ENCODE data around the gene RASGRP3. TPM values are rescaled to one million over a fixed set of nuclear protein-coding genes. Genes with fewer than 3 reads are reported as not detected.

Gene RASGRP3
- total RNA-seq, 1 donor from 2014 or later, result 0.94 TPM

DNA sequence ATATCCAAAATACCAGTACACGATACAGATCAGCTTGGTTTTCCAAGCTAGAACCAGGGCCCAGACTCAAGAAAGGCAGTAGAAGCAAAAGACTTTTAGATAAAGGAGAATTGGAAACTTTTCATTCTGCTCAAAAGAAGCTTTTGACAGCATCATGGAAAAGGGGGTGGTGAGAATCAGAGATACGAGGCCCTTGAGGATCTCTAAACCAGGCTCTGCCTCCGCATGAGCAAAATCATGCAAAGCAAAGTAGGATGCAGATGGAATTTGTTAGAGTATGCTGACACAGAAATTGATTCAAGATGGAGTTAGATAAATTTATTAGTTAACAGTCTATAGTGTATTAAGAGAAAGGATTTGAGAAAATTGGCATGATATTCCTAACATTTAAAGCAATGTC is 82.9 kb downstream of the RASGRP3 start:
- TF ChIP-seq CTCF (conservative IDR thresholded peaks at IDR 0.05), result no peak
- Mint-ChIP-seq H3K36me3 (no peaks in the 10 kb centered on the region), H3K27ac (no peak overlapping the region), H3K4me1 (ENCODE audit: unreplicated experiment) (peaks cover 15% of the 10 kb centered on the region), H3K4me3 (no peak overlapping the region), H3K27me3 (no peaks in the 10 kb centered on the region), H3K9me3 (no peaks in the 10 kb centered on the region)
- no peak for DNase-seq (ENCODE audit: extremely low spot score, unreplicated experiment)

DNA sequence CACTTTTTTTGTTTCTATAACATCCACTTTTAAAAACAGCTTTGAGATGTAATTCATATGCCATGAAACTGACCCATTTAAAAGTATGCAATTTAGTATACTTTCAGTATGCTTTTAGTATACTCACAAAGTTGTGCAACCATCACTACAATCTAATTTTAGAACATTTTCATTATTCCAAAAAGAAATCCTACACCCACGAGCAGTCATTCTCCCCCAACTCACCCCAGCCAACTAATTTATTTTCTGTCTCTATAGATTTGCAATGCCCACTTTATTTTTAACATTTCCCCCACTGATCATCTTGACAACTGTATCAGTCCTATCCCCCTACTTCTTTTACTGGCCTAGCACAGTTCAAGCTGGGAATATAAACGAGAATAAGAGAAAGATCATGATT is 83.6 kb downstream of the RASGRP3 start:
- no peak overlapping the region for H3K27ac Mint-ChIP-seq
- no peaks in the 10 kb centered on the region for H3K9me3 Mint-ChIP-seq
- DNase-seq (ENCODE audit: extremely low spot score, unreplicated experiment), result no peak

GRCh38 chr2:33561872-33562271 is 85.4 kb downstream of the RASGRP3 start:
- H3K27me3 Mint-ChIP-seq, result no peaks in the 10 kb centered on the region
- no peaks in the 10 kb centered on the region for H3K9me3 Mint-ChIP-seq
- no peak for DNase-seq (ENCODE audit: extremely low spot score, unreplicated experiment)
- TF ChIP-seq CTCF (conservative IDR thresholded peaks at IDR 0.05), result no peak
- H3K4me1 Mint-ChIP-seq (ENCODE audit: unreplicated experiment), result peaks cover 7% of the 10 kb centered on the region
- no peak overlapping the region for H3K27ac Mint-ChIP-seq
- no peak overlapping the region for H3K4me3 Mint-ChIP-seq
- H3K36me3 Mint-ChIP-seq, result no peaks in the 10 kb centered on the region

More for the DNA sequence above, 83.6 kb downstream of the RASGRP3 start:
- Mint-ChIP-seq H3K4me3 (no peak overlapping the region), H3K27me3 (no peaks in the 10 kb centered on the region), H3K36me3 (no peaks in the 10 kb centered on the region), H3K4me1 (ENCODE audit: unreplicated experiment) (peaks cover 11% of the 10 kb centered on the region)
- no peak for TF ChIP-seq CTCF (conservative IDR thresholded peaks at IDR 0.05)

- Mint-ChIP-seq H3K9me3 (no peaks in the 10 kb centered on the region), H3K36me3 (no peaks in the 10 kb centered on the region), H3K4me3 (no peak overlapping the region), H3K27me3 (no peaks in the 10 kb centered on the region), H3K4me1 (ENCODE audit: unreplicated experiment) (peaks cover 5% of the 10 kb centered on the region), H3K27ac (no peak overlapping the region)
- DNase-seq (ENCODE audit: extremely low spot score, unreplicated experiment), result no peak
- no peak for TF ChIP-seq CTCF (conservative IDR thresholded peaks at IDR 0.05)
Observed at GRCh38 chr2:33570681-33571080, 94.2 kb downstream of the RASGRP3 start.

DNA sequence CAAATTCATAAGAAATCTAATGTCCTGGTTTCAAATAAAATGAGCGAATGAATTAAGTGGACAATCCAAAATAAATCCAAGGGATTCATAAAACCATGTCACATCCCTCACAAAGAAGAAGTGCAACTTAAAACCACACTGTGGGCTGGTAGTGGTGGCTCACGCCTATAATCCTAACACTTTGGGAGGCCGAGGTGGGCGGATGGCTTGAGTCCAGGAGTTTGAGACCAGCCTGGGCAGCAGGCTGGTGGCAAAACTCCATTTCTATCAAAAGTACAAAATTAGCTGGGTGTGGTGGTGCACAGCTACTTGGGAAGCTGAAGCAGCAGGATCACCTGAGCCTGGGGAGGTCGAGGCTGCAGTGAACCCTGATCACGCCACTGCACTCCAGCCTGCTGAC is 97.2 kb downstream of the RASGRP3 start:
- Mint-ChIP-seq H3K27me3 (no peaks in the 10 kb centered on the region), H3K4me3 (no peak overlapping the region), H3K9me3 (no peaks in the 10 kb centered on the region), H3K27ac (no peak overlapping the region), H3K36me3 (no peaks in the 10 kb centered on the region), H3K4me1 (ENCODE audit: unreplicated experiment) (no peaks in the 10 kb centered on the region)
- TF ChIP-seq CTCF (conservative IDR thresholded peaks at IDR 0.05), result no peak
- no peak for DNase-seq (ENCODE audit: extremely low spot score, unreplicated experiment)

- H3K9me3 Mint-ChIP-seq, result no peaks in the 10 kb centered on the region
- H3K27me3 Mint-ChIP-seq, result no peaks in the 10 kb centered on the region
- H3K27ac Mint-ChIP-seq, result no peak overlapping the region
- TF ChIP-seq CTCF (conservative IDR thresholded peaks at IDR 0.05), result no peak
- H3K36me3 Mint-ChIP-seq, result peaks cover 3% of the 10 kb centered on the region
- H3K4me3 Mint-ChIP-seq, result no peak overlapping the region
- no peak for DNase-seq (ENCODE audit: extremely low spot score, unreplicated experiment)
- H3K4me1 Mint-ChIP-seq (ENCODE audit: unreplicated experiment), result peaks cover 3% of the 10 kb centered on the region
Observed at GRCh38 chr2:33577084-33577483, 100.6 kb downstream of the RASGRP3 start.
